Activated CD4-positive, CD25-positive, alpha-beta regulatory T cell treated with anti-CD3 and anti-CD28 coated beads, Interleukin-2, amount 50 U/mL, for 72 hours (primary cell): ENCODE measurements around the gene SMIM33.
"Not testable (repeated sequence)": the region's sequence is repeated elsewhere in the genome, so short reads cannot be mapped to it uniquely, and the experiment has no call there.

ENCODE experiments used
- DNase-seq: peaks from one replicate; pipeline ENCODE4 v3.0.0; 2021

Gene SMIM33

GRCh38 chr5:139457653-139458306, 13.0 kb upstream of the SMIM33 start:
- no peak for DNase-seq

GRCh38 chr5:139458580-139459407, 12.0 kb upstream of the SMIM33 start:
- peak; percentile 64 for DNase-seq

- DNase-seq, result no peak
These were observed 11.3 kb upstream of the SMIM33 start for GRCh38 chr5:139459451-139459934.

GRCh38 chr5:139460455-139460854, 10.3 kb upstream of the SMIM33 start:
- no peak for DNase-seq

GRCh38 chr5:139461176-139461575, 9.6 kb upstream of the SMIM33 start:
- no peak for DNase-seq

- no peak for DNase-seq
These were observed 9.1 kb upstream of the SMIM33 start for GRCh38 chr5:139461698-139462097.

- no peak for DNase-seq
These were observed 8.1 kb upstream of the SMIM33 start, which contains the start of gene ECSCR for GRCh38 chr5:139462586-139463276. ECSCR (minus strand) TSS chr5:139462743; CDS start chr5:139462670, 73 bp downstream.

GRCh38 chr5:139468421-139468931, 2.3 kb upstream of the SMIM33 start:
- no peak for DNase-seq

- no peak for DNase-seq
These were observed 1.7 kb downstream of the SMIM33 start for GRCh38 chr5:139472386-139473030.

GRCh38 chr5:139473105-139473504, 2.3 kb downstream of the SMIM33 start:
- no peak for DNase-seq

- no peak for DNase-seq
These were observed 2.8 kb downstream of the SMIM33 start for GRCh38 chr5:139473565-139473964.

GRCh38 chr5:139474890-139475791, 4.3 kb downstream of the SMIM33 start:
- DNase-seq, result no peak

GRCh38 chr5:139475865-139476617, 5.2 kb downstream of the SMIM33 start:
- DNase-seq, result no peak

- not testable (repeated sequence) for DNase-seq
These were observed 8.0 kb downstream of the SMIM33 start for GRCh38 chr5:139478657-139479423.

- not testable (repeated sequence) for DNase-seq
These were observed 8.9 kb downstream of the SMIM33 start for GRCh38 chr5:139479729-139480128.

- DNase-seq, result no peak
These were observed 10.3 kb downstream of the SMIM33 start for GRCh38 chr5:139481122-139481533.

- DNase-seq, result no peak
These were observed 10.8 kb downstream of the SMIM33 start for GRCh38 chr5:139481580-139482049.

GRCh38 chr5:139482050-139482889, 11.5 kb downstream of the SMIM33 start, which contains the start of gene STING1:
STING1 (minus strand) TSS chr5:139482758; CDS start chr5:139481704, 1,054 bp downstream.
- peak; percentile 60 for DNase-seq

GRCh38 chr5:139482890-139483208, 12.0 kb downstream of the SMIM33 start:
- not testable (repeated sequence) for DNase-seq
